HCT116 (cell line): ENCODE data around the gene PRDM2. TPM values are rescaled to one million over a fixed set of nuclear protein-coding genes. Genes with fewer than 3 reads are reported as not detected.

Experiments used
- ATAC-seq: fragments of 200-7000 bp; cut with Tn5 transposase; 2 replicates; pipeline ENCODE4 v1.9.1; 2020; ENCODE audit warnings: mild to moderate bottlenecking, moderate library complexity
- BruUV-seq: library from RNA; stranded (reverse); fragments of 400-500 nt; replicated peaks from 2 replicates; lab custom pipeline; 2021; lab: Mats Ljungman, UMichigan
- CTCF ChIA-PET: fragments of 300-600 bp; sonication (Branson Sonifier 250); formaldehyde crosslinking; loops from one replicate; lab custom pipeline; 2021; ENCODE audit warnings: antibody characterized with exemption; lab: Charles Lee
- POLR2A ChIA-PET: fragments of 300-600, 350-600 bp; sonication (Branson Sonifier 250); formaldehyde crosslinking; loops from one replicate; lab custom pipeline; 2021; ENCODE audit warnings: antibody characterized with exemption; lab: Charles Lee
- RAD21 ChIA-PET, 2 experiments: fragments of 300-600 bp; sonication (Branson Sonifier 250); formaldehyde crosslinking; loops; one replicate each; lab custom pipeline; 2023; ENCODE audit warnings: low total read pairs in 2 of 2; ENCODE audit not compliant: uncharacterized antibody in 2 of 2, unreplicated experiment in 2 of 2, low non-redundant PET in 1 of 2; lab: Charles Lee
- DNase-seq: peaks from one replicate; pipeline ENCODE4 v3.0.0-alpha.2; 2010; ENCODE audit warnings: low read depth, low spot score
- H2AFZ ChIP-seq: fragments of 200-600 bp; shearing (Covaris generic), sonication (generic); 2 replicates; pipeline ENCODE4 v1.6.1; 2017; ENCODE audit warnings: low read depth, mixed run types, mixed read lengths, antibody characterized with exemption, low read length; ENCODE audit not compliant: poor library complexity, severe bottlenecking
- H3K27ac ChIP-seq: 2 replicates; pipeline ENCODE4 v1.5.1; 2012; ENCODE audit warnings: low read depth, low read length
- H3K27me3 ChIP-seq: fragments of 200-600 bp; sonication (generic); 2 replicates; pipeline ENCODE4 v1.6.1; 2016; ENCODE audit warnings: mixed run types, low read length, mixed read lengths; ENCODE audit not compliant: insufficient read depth
- H3K36me3 ChIP-seq, 2 experiments: fragments of 200-500 bp in 1 of 2; fragments of 200-600 bp in 1 of 2; sonication (Bioruptor generic) in 1 of 2; sonication (generic) in 1 of 2; 2 replicates each; pipeline versions ENCODE4 v1.5.1 to v1.6.1; 2014 to 2016; ENCODE audit warnings: low read length in 2 of 2, inconsistent platforms in 1 of 2, mixed read lengths in 1 of 2, mixed run types in 1 of 2; ENCODE audit not compliant: insufficient read depth in 2 of 2, control insufficient read depth in 1 of 2
- H3K4me1 ChIP-seq, 2 experiments: fragments of 200-600 bp in 1 of 2; sonication (generic) in 1 of 2; 2 replicates each; pipeline versions ENCODE4 v1.5.1 to v1.6.1; 2012 to 2017; ENCODE audit warnings: low read length in 2 of 2, inconsistent platforms in 1 of 2, mild to moderate bottlenecking in 1 of 2, mixed read lengths in 1 of 2, mixed run types in 1 of 2, moderate library complexity in 1 of 2; ENCODE audit not compliant: insufficient read depth in 2 of 2, control insufficient read depth in 1 of 2
- H3K4me2 ChIP-seq: fragments of 200-600 bp; sonication (generic); 2 replicates; pipeline ENCODE4 v1.6.1; 2017; ENCODE audit warnings: mixed run types, low read length, mixed read lengths
- H3K4me3 ChIP-seq, 2 experiments: fragments of 200-600 bp in 1 of 2; sonication (generic) in 1 of 2; replicated peaks in 1 of 2; 2 replicates each; pipeline ENCODE4 v1.5.1; 2011 to 2016; ENCODE audit warnings: low read length in 2 of 2, control low read depth in 1 of 2, low read depth in 1 of 2, mild to moderate bottlenecking in 1 of 2, mixed read lengths in 1 of 2, mixed run types in 1 of 2
- H3K79me2 ChIP-seq: fragments of 200-600 bp; sonication (generic); 2 replicates; pipeline ENCODE4 v1.6.1; 2017; ENCODE audit warnings: mild to moderate bottlenecking, mixed run types, low read length, moderate library complexity, mixed read lengths; ENCODE audit not compliant: insufficient read depth
- H3K9ac ChIP-seq: fragments of 200-600 bp; sonication (generic); 2 replicates; pipeline ENCODE4 v1.6.1; 2016; ENCODE audit warnings: low read length, mixed read lengths
- H3K9me2 ChIP-seq: fragments of 200-600 bp; sonication (generic), shearing (Covaris generic); 2 replicates; pipeline ENCODE4 v1.6.1; 2017; ENCODE audit warnings: mixed run types, mild to moderate bottlenecking, moderate library complexity; ENCODE audit not compliant: insufficient read depth
- H3K9me3 ChIP-seq, 2 experiments: fragments of 200-500 bp in 1 of 2; fragments of 200-600 bp in 1 of 2; sonication (Bioruptor generic) in 1 of 2; sonication (generic) in 1 of 2; 2 replicates each; pipeline ENCODE4 v1.6.1; 2014 to 2017; ENCODE audit warnings: low read length in 2 of 2, mixed read lengths in 2 of 2, inconsistent platforms in 1 of 2, low read depth in 1 of 2, mild to moderate bottlenecking in 1 of 2, mixed run types in 1 of 2, moderate library complexity in 1 of 2; ENCODE audit not compliant: control insufficient read depth in 1 of 2, insufficient read depth in 1 of 2
- H4K20me1 ChIP-seq: fragments of 200-600 bp; sonication (generic), shearing (Covaris generic); 2 replicates; pipeline ENCODE4 v1.6.1; 2017; ENCODE audit warnings: mixed run types, mild to moderate bottlenecking, moderate library complexity; ENCODE audit not compliant: insufficient read depth
- ELF1 ChIP-seq: IDR thresholded peaks from 2 replicates; pipeline ENCODE4 v1.6.1; 2012; ENCODE audit warnings: low read depth, borderline replicate concordance
- EZH2 ChIP-seq: fragments of 200-600 bp; sonication (generic); IDR thresholded peaks from 2 replicates; pipeline ENCODE4 v1.6.1; 2017; ENCODE audit warnings: antibody characterized with exemption, mixed run types
- EZH2phosphoT487 ChIP-seq: fragments of 200-600 bp; IDR thresholded peaks from 2 replicates; pipeline ENCODE4 v1.6.1; 2018; ENCODE audit warnings: antibody characterized with exemption, borderline replicate concordance
- JUND ChIP-seq: IDR thresholded peaks from 2 replicates; pipeline ENCODE4 v1.6.1; 2012
- RAD21 ChIP-seq: IDR thresholded peaks from 2 replicates; pipeline ENCODE4 v1.6.1; 2012; ENCODE audit warnings: low read depth, mild to moderate bottlenecking
- SIN3A ChIP-seq: IDR thresholded peaks from 2 replicates; pipeline ENCODE4 v1.6.1; 2012; ENCODE audit warnings: low read depth
- TCF7L2 ChIP-seq: IDR thresholded peaks from 2 replicates; pipeline ENCODE4 v1.7.0; 2011; ENCODE audit warnings: borderline replicate concordance, inconsistent platforms; ENCODE audit not compliant: insufficient read depth, insufficient read length; ENCODE audit errors: extremely low read depth
- YY1 ChIP-seq: IDR thresholded peaks from 2 replicates; pipeline ENCODE4 v1.6.1; 2011; ENCODE audit warnings: low read length, low read depth, moderate library complexity, mild to moderate bottlenecking; ENCODE audit not compliant: insufficient replicate concordance; ENCODE audit errors: extremely low read depth
- ZNF274 ChIP-seq: fragments of 200-500 bp; sonication (Bioruptor generic); IDR thresholded peaks from 2 replicates; pipeline ENCODE4 v1.6.1; 2014; ENCODE audit warnings: mild to moderate bottlenecking, low read depth, low read length, inconsistent platforms
- intact Hi-C: fragments of 100-400 bp; cut with micrococcal nuclease; formaldehyde crosslinking; loops from 2 replicates; pipeline ENCODE4 v1.10.0; 2022
- total RNA-seq: library from RNA; stranded (reverse); gene quantifications from one replicate; pipeline ENCODE4 v1.2.1, GENCODE V29; 2021; ENCODE audit not compliant: unreplicated experiment
- TF ChIP-seq, protein P1 (sequence below): IDR thresholded peaks from 2 replicates; pipeline ENCODE4 v1.6.1; 2012; ENCODE audit warnings: low read depth
- TF ChIP-seq, protein P2 (sequence below): IDR thresholded peaks from 2 replicates; pipeline ENCODE4 v1.6.1; 2012
- TF ChIP-seq, protein P3 (sequence below), 3 experiments: fragments of 200-600 bp in 1 of 3; sonication (generic) in 1 of 3; IDR thresholded peaks in 2 of 3; conservative IDR thresholded peaks in 1 of 3; 2 replicates each; pipeline ENCODE4 v1.5.1; 2012 to 2017; ENCODE audit warnings: low read depth in 2 of 3, low read length in 2 of 3, antibody characterized with exemption in 1 of 3, borderline replicate concordance in 1 of 3, control low read depth in 1 of 3, mild to moderate bottlenecking in 1 of 3, mixed read lengths in 1 of 3, mixed run types in 1 of 3, moderate library complexity in 1 of 3; ENCODE audit not compliant: insufficient read depth in 1 of 3
- TF ChIP-seq, protein P4 (sequence below): IDR thresholded peaks from 2 replicates; pipeline ENCODE4 v1.6.1; 2012

PRDM2 gene
- total RNA-seq, 1 experiment from 2014 or later, result 17.3 TPM

DNA sequence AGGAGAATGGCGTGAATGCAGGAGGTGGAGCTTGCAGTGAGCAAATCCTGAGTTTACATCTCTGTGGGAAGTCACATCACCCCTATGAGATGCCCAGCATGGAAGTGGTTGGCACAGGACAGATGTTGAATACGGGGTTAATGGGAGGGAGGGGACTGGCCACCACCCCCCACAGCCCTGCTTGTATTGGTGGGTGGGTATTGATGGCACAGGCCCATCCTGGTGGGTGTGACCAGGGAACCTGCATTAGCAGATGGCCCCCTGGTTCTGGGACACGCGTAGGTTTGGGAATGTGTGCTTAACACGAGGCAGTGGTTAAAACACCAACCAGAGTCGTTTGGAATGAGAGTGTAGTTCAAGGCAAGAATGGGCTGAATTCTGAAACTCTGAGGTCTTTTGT, 117.9 kb downstream of the PRDM2 start:
- H3K4me1 ChIP-seq, result peaks cover 3 to 7% of the 10 kb centered on the region in 2 experiments; a peak in 2 of 4 replicates
- H3K79me2 ChIP-seq, result no peaks in the 10 kb centered on the region
- no peaks in the 10 kb centered on the region for H3K36me3 ChIP-seq
- TF ChIP-seq SIN3A (no peak), ZNF274 (no peak), EZH2 (no peak), ELF1 (no peak), YY1 (no peak), RAD21 (no peak), TCF7L2 (no peak), EZH2phosphoT487 (no peak), JUND (no peak)
- TF ChIP-seq, protein P1, sequence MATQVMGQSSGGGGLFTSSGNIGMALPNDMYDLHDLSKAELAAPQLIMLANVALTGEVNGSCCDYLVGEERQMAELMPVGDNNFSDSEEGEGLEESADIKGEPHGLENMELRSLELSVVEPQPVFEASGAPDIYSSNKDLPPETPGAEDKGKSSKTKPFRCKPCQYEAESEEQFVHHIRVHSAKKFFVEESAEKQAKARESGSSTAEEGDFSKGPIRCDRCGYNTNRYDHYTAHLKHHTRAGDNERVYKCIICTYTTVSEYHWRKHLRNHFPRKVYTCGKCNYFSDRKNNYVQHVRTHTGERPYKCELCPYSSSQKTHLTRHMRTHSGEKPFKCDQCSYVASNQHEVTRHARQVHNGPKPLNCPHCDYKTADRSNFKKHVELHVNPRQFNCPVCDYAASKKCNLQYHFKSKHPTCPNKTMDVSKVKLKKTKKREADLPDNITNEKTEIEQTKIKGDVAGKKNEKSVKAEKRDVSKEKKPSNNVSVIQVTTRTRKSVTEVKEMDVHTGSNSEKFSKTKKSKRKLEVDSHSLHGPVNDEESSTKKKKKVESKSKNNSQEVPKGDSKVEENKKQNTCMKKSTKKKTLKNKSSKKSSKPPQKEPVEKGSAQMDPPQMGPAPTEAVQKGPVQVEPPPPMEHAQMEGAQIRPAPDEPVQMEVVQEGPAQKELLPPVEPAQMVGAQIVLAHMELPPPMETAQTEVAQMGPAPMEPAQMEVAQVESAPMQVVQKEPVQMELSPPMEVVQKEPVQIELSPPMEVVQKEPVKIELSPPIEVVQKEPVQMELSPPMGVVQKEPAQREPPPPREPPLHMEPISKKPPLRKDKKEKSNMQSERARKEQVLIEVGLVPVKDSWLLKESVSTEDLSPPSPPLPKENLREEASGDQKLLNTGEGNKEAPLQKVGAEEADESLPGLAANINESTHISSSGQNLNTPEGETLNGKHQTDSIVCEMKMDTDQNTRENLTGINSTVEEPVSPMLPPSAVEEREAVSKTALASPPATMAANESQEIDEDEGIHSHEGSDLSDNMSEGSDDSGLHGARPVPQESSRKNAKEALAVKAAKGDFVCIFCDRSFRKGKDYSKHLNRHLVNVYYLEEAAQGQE, result no peak
- TF ChIP-seq, protein P2, sequence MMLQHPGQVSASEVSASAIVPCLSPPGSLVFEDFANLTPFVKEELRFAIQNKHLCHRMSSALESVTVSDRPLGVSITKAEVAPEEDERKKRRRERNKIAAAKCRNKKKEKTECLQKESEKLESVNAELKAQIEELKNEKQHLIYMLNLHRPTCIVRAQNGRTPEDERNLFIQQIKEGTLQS, result no peak
- TF ChIP-seq, protein P3, sequence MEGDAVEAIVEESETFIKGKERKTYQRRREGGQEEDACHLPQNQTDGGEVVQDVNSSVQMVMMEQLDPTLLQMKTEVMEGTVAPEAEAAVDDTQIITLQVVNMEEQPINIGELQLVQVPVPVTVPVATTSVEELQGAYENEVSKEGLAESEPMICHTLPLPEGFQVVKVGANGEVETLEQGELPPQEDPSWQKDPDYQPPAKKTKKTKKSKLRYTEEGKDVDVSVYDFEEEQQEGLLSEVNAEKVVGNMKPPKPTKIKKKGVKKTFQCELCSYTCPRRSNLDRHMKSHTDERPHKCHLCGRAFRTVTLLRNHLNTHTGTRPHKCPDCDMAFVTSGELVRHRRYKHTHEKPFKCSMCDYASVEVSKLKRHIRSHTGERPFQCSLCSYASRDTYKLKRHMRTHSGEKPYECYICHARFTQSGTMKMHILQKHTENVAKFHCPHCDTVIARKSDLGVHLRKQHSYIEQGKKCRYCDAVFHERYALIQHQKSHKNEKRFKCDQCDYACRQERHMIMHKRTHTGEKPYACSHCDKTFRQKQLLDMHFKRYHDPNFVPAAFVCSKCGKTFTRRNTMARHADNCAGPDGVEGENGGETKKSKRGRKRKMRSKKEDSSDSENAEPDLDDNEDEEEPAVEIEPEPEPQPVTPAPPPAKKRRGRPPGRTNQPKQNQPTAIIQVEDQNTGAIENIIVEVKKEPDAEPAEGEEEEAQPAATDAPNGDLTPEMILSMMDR (IDR thresholded peaks at IDR 0.05 in 2 of 3, conservative IDR thresholded peaks at IDR 0.05 in 1 of 3; ENCODE audit: borderline replicate concordance in 1 of 3, insufficient read depth in 1 of 3, low read depth in 2 of 3, low read length in 2 of 3), result no peak
- TF ChIP-seq, protein P4, sequence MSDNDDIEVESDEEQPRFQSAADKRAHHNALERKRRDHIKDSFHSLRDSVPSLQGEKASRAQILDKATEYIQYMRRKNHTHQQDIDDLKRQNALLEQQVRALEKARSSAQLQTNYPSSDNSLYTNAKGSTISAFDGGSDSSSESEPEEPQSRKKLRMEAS, result no peak
- TF ChIP-seq, all 23 proteins: peak for 0
- Histone ChIP-seq H3K4me2 (no peak overlapping the region), H2AFZ (no peak overlapping the region), H3K4me3 (no peak overlapping the region), H3K27me3 (no peaks in the 10 kb centered on the region), H4K20me1 (no peaks in the 10 kb centered on the region), H3K9me3 (no peaks in the 10 kb centered on the region), H3K27ac (no peak overlapping the region), H3K9ac (no peak overlapping the region), H3K9me2 (no peaks in the 10 kb centered on the region)
- BruUV-seq, result no TSS peak
- ChIA-PET POLR2A (no interaction called here), CTCF (no interaction called here), RAD21 (no interaction called here)
- no peak for ATAC-seq
- DNase-seq, result no peak
- intact Hi-C loops, result no loop called here
